GM18505 (cell line): Measurements from ENCODE around the gene TMEM35B.
"Not testable (repeated sequence)": the region's sequence is repeated elsewhere in the genome, so short reads cannot be mapped to it uniquely, and the experiment has no call there.

Experiments
- ATAC-seq: cut with Tn5 transposase; IDR thresholded peaks from one replicate; pipeline ENCODE4 v1.9.1; 2021; ENCODE audit not compliant: unreplicated experiment
- POLR2A ChIP-seq: IDR thresholded peaks from 4 replicates; pipeline ENCODE4 v1.6.1; 2011; ENCODE audit warnings: borderline replicate concordance; ENCODE audit not compliant: insufficient read depth, insufficient read length; ENCODE audit errors: extremely low read depth

TMEM35B gene

GRCh38 chr1:34983700-34984355, 1.3 kb downstream of the TMEM35B start:
- no peak for ATAC-seq
- no peak for TF ChIP-seq POLR2A

- TF ChIP-seq POLR2A = no peak
Observed at GRCh38 chr1:34982820-34983376, 2.2 kb downstream of the TMEM35B start.

DNA sequence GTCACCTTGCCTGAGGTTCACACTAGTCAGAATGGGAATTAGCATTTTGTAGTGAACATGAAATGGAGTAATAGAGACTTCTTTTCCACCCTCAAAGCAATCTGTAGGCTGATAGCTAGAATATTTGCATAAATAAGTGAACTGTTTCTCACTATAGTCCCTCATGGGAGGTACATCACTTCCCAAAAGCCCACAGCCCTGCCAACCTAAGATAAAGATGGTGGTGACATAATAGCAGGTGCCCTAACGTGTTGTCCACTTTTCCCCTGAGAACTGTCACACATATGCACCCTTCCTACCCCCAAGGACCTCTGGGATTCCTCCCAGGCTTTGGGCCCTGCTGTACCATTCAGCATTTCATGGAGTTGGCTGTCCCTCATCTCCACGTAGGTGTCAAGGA, 4.4 kb downstream of the TMEM35B start:
- TF ChIP-seq POLR2A = no peak

More at GRCh38 chr1:34982820-34983376, 2.2 kb downstream of the TMEM35B start:
- ATAC-seq = no peak

DNA sequence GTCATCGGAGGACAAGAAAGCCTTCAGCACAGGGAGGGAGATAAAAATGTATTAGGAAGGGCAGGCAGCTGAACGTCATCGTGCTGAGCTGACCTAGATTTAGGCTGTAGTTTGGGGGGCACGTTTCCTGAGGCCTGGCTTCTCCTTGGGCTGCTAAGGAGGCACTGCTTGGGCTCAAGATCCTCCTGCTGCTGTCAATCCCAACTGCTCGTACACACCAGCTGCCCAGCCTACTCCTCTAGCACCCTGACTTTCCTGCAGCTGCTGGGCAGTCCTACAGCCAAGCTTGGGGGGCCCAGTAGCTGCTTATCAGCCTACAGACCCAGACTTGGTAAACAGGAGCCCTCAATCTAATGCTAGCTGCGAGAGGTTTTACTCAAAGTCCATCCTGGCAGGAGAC, 6.2 kb downstream of the TMEM35B start:
- no peak for ATAC-seq

More for the DNA sequence above, 4.4 kb downstream of the TMEM35B start:
- no peak for ATAC-seq

DNA sequence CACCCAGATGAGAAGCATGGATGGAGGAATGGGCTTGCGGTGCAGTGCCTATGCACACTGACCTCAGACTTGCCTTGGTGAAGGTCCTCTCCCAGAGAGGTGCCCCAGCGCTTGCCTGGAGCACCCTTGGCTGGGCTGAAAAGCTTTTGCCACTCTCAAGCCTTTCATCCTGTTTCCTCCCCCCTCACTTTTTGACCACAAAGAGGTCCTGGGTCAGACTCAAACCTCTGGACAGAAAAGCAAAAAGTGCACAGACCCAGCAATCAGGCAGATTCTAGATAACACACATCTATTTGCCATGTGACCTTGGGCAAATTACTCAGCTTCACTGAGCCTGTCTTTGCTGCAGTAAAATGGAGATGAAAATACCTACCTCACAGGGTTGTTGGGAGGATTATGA, 7.3 kb downstream of the TMEM35B start:
- no peak for TF ChIP-seq POLR2A
- ATAC-seq = no peak

More for the DNA sequence above, 6.2 kb downstream of the TMEM35B start:
- no peak for TF ChIP-seq POLR2A

- no peak for ATAC-seq
- no peak for TF ChIP-seq POLR2A
Observed at GRCh38 chr1:34977210-34977471, 8.0 kb downstream of the TMEM35B start.

DNA sequence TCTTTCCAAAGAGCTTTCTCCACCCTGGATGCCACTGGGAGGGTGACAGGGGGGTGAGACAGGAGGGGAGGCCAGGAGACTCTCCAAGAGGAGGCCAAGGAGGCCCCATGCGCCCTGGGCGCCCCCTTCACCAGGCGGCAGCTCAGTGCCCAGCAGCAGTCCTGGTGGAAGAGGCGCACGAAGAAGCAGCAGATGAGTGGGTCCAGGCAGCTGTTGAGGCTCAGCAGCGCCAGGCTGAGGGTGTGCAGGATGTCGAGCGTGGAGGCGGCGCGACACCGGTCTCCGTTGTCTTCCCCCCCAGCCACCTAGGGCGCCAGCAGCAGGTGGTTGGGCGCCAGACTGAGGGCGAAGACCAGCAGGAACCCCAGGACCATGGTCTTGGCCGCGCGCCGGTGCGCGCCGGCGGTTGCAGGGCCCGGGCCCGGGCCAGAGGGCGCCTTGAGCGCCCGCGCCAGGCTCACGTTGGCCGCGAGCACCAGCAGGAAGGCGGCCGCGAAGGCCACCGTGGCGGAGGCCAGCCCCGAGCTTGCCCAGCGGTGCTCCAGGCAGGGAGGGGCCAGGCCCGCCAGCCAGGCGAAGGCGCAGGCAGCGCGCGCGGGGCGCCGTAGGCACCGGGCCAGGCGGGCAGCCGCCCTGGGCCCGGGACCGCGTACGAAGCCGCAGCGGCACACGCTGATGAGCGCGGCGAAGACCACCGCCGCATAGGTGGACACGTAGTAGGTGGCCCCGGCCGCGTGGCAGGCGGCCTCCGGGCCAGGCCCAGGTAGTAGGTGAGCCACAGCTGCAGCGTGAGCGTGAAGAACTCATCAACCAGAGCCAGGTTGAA, 8.6 kb downstream of the TMEM35B start:
- TF ChIP-seq POLR2A = no peak
- no peak for ATAC-seq

- no peak for ATAC-seq
- TF ChIP-seq POLR2A = no peak
Observed at GRCh38 chr1:34975771-34976170, 9.4 kb downstream of the TMEM35B start.

GRCh38 chr1:34975338-34975737, 9.8 kb downstream of the TMEM35B start:
- TF ChIP-seq POLR2A = no peak
- ATAC-seq = no peak

GRCh38 chr1:34974626-34975025, 10.5 kb downstream of the TMEM35B start:
- no peak for TF ChIP-seq POLR2A
- no peak for ATAC-seq

- no peak for TF ChIP-seq POLR2A
Observed at GRCh38 chr1:34973326-34973725, 11.8 kb downstream of the TMEM35B start.

GRCh38 chr1:34970829-34971228, 14.3 kb downstream of the TMEM35B start:
- ATAC-seq = no peak
- no peak for TF ChIP-seq POLR2A

More at GRCh38 chr1:34973326-34973725, 11.8 kb downstream of the TMEM35B start:
- no peak for ATAC-seq

GRCh38 chr1:34970220-34970735, 14.9 kb downstream of the TMEM35B start:
- no peak for TF ChIP-seq POLR2A
- ATAC-seq = no peak

- not testable (repeated sequence) for ATAC-seq
Observed at GRCh38 chr1:34968297-34968696, 16.9 kb downstream of the TMEM35B start.

DNA sequence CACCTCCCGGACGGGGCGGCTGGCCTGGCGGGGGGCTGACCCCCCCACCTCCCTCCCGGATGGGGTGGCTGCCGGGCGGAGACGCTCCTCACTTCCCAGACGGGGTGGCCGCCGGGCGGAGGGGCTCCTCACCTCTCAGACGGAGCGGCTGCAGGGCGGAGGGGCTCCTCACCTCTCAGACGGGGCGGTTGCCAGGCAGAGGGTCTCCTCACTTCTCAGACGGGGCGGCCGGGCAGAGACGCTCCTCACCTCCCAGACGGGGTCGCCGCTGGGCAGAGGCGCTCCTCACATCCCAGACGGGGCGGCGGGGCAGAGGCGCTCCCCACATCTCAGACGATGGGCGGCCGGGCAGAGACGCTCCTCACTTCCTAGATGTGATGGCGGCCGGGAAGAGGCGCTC, 17.5 kb downstream of the TMEM35B start:
- not testable (repeated sequence) for ATAC-seq
